DMS114 treated with DMSO at 0.1 percent for 48 hours (cell line): ENCODE measurements around the gene IL15.
"Not testable (repeated sequence)": the region's sequence is repeated elsewhere in the genome, so short reads cannot be mapped to it uniquely, and the experiment has no call there.

ENCODE experiments used
- DNase-seq: peaks from one replicate; lab custom pipeline; 2025; ENCODE audit not compliant: unreplicated experiment; lab: John Stamatoyannopoulos, UW

IL15 gene

GRCh38 chr4:141645611-141646340 lies 9.4 kb downstream of the IL15 start:
- DNase-seq = no peak

- no peak for DNase-seq
These were observed 10.6 kb downstream of the IL15 start for GRCh38 chr4:141646969-141647368.

- no peak for DNase-seq
These were observed 11.6 kb downstream of the IL15 start for GRCh38 chr4:141647966-141648365.

- no peak for DNase-seq
These were observed 15.9 kb downstream of the IL15 start for GRCh38 chr4:141652161-141652778.

- DNase-seq = no peak
These were observed 17.7 kb downstream of the IL15 start for GRCh38 chr4:141654098-141654497.

GRCh38 chr4:141656031-141656430 lies 19.6 kb downstream of the IL15 start:
- no peak for DNase-seq

GRCh38 chr4:141657550-141658250 lies 21.3 kb downstream of the IL15 start:
- no peak for DNase-seq

GRCh38 chr4:141658309-141658708 lies 21.9 kb downstream of the IL15 start:
- DNase-seq = no peak

GRCh38 chr4:141659539-141659938 lies 23.2 kb downstream of the IL15 start:
- DNase-seq = no peak

GRCh38 chr4:141660880-141661279 lies 24.5 kb downstream of the IL15 start:
- DNase-seq = no peak

- DNase-seq = no peak
These were observed 32.0 kb downstream of the IL15 start for GRCh38 chr4:141668200-141668910.

- DNase-seq = no peak
These were observed 33.1 kb downstream of the IL15 start for GRCh38 chr4:141669501-141669900.

- DNase-seq = no peak
These were observed 39.0 kb downstream of the IL15 start for GRCh38 chr4:141675384-141675783.

GRCh38 chr4:141676087-141676670 lies 39.8 kb downstream of the IL15 start:
- DNase-seq = no peak

- DNase-seq = no peak
These were observed 43.7 kb downstream of the IL15 start for GRCh38 chr4:141680060-141680459.

- no peak for DNase-seq
These were observed 48.4 kb downstream of the IL15 start for GRCh38 chr4:141684785-141685184.

GRCh38 chr4:141686146-141686775 lies 49.9 kb downstream of the IL15 start:
- DNase-seq = no peak

- no peak for DNase-seq
These were observed 50.5 kb downstream of the IL15 start for GRCh38 chr4:141686879-141687278.

- not testable (repeated sequence) for DNase-seq
These were observed 53.4 kb downstream of the IL15 start for GRCh38 chr4:141689726-141690296.

- not testable (repeated sequence) for DNase-seq
These were observed 54.9 kb downstream of the IL15 start for GRCh38 chr4:141691247-141691646.
